Neural progenitor cell (in vitro differentiated cells): ENCODE measurements around the gene NCS1.

ENCODE experiments used
- EZH2 ChIP-seq: fragments of 200-600 bp; sonication (generic); IDR thresholded peaks from 2 replicates; pipeline ENCODE4 v1.6.1; 2017; ENCODE audit warnings: antibody characterized with exemption, mild to moderate bottlenecking, moderate library complexity
- EZH2phosphoT487 ChIP-seq: fragments of 200-600 bp; sonication (generic); IDR thresholded peaks from 2 replicates; pipeline ENCODE4 v1.6.1; 2017; ENCODE audit warnings: antibody characterized with exemption
- TF ChIP-seq, protein P1 (sequence below): fragments of 200-600 bp; sonication (generic); IDR thresholded peaks from 2 replicates; pipeline ENCODE4 v1.5.1; 2017; ENCODE audit warnings: antibody characterized with exemption, mild to moderate bottlenecking

DNA sequence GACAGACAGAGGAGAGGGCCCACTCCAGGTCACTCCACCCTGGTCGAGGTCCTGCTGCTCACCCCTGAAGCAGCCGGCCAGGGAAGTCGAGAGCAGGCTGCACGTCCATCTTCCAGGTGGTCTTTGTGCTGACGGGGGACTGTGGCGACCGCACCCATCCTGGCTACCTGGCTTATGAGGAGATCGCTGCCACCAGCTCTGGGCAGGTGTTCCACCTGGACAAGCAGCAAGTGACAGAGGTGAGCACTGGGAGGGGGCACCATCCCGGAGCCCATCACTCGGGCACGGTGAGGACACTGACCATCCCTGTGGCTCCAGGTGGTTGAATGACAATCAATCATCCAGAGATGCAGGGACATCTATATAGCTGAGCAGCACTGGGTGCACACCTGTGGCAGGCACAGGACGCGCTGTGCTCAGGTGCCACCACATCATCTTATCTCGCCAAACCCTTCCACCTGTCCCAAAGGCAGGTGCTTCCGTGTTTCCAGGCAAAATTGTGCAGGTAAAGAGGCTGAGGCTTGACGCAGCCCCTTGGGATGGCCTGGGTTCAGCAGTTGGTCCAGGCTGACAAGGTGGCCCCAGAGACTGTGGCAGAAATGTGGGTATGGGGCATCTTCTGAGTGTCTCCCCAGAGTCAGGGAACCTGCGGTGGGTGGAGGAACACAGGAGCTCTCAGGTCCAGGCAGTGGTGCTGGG lies 114.0 kb downstream of the NCS1 start:
- TF ChIP-seq, protein P1, sequence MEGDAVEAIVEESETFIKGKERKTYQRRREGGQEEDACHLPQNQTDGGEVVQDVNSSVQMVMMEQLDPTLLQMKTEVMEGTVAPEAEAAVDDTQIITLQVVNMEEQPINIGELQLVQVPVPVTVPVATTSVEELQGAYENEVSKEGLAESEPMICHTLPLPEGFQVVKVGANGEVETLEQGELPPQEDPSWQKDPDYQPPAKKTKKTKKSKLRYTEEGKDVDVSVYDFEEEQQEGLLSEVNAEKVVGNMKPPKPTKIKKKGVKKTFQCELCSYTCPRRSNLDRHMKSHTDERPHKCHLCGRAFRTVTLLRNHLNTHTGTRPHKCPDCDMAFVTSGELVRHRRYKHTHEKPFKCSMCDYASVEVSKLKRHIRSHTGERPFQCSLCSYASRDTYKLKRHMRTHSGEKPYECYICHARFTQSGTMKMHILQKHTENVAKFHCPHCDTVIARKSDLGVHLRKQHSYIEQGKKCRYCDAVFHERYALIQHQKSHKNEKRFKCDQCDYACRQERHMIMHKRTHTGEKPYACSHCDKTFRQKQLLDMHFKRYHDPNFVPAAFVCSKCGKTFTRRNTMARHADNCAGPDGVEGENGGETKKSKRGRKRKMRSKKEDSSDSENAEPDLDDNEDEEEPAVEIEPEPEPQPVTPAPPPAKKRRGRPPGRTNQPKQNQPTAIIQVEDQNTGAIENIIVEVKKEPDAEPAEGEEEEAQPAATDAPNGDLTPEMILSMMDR, result no peak
- TF ChIP-seq EZH2phosphoT487 (no peak), EZH2 (no peak)
